CD4-positive, alpha-beta T cell treated with Interleukin-4 for 4 hours (primary cell): ENCODE measurements around the gene KIF23.
"Not testable (repeated sequence)": the region's sequence is repeated elsewhere in the genome, so short reads cannot be mapped to it uniquely, and the experiment has no call there.

Experiments used
- DNase-seq: peaks from one replicate; pipeline ENCODE4 v3.0.0-alpha.2; 2020

KIF23 gene

DNA sequence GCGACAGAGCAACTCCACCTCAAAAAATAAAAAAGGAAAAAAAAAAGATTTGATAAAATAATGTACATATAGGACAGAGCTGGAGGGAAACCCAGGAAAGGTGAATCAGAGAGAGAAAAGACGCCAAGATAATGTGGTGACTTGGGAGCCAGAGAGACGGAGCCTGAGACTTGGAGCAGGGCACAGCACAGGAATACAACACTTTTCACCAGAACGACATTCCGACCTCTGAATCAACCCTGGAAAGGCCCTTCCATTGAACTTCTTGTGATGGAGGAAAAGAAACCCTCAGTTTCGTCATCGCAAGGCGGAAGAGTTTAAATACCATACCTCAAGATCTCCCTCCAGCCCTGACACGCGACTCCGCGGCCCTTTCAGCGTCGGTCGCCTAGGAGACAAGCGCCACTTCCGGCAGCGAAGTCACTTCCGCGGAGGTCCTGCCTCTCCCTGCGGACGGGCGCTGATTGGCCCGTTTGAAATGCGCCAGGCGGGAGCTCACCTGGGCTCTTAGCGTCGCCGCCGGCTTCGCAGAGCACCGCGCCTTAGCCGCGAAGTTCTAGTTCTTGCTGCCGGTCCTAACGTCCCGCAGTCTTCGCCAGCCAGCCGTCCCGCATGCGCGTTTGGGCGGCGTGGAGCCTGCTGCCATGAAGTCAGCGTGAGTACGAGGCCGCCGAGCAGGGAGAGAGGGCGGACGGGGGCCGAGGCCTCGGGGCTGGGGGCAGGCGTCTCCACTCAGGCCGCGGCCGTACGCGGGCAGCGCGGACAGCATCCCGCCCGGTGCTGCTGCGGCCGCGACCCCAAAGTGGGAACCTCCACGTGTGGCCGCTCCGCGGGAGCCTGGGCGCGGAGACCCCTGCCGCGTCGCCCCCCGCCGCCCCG, at the start of gene KIF23:
Gene KIF23, plus strand, starts transcription at position 528 of the 879 bp plus-strand sequence. Its CDS starts 117 bp downstream, at position 645.
- DNase-seq = peak; percentile 92

DNA sequence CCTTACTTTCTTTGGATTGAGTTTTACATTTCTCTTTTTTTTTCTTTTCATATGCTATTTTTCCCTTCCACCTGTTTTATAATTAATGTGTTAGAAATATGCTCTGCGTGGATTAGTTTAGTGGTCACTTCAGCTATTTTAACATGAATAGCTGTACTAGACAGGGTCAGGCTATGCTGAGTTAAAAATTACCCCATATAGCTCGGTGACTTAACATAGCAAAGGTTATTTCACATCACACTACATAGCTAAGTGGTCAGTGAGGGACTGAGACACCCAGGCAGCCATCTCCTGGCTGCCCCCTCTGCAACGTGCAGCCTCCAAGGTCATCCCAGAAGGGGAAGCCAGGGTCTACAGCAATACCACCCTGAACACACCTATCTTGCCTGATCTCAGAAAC, 46.9 kb upstream of the KIF23 start:
- no peak for DNase-seq

GRCh38 chr15:69369631-69370030, 44.5 kb upstream of the KIF23 start:
- DNase-seq = no peak

DNA sequence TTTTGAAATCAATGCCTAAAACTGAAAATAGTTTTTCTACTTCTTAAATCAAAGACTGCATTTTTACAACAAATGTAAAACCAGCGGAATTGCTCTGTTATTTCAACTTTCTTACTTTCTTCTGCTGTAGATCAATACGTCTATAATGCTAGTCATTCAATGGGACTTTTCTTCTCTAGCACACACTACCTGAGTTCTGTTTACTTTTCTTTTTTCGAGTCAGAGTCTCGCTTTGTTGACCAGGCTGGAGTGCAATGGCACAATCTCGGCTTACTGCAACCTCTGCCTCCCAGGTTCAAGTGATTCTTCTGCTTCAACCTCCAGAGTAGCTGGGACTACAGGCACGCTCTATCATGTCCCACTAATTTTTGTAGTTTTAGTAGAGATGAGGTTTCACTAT, 40.7 kb upstream of the KIF23 start:
- DNase-seq = no peak

GRCh38 chr15:69375151-69375790, 38.9 kb upstream of the KIF23 start:
- DNase-seq = no peak

GRCh38 chr15:69377216-69377970, 36.8 kb upstream of the KIF23 start:
- DNase-seq = no peak

- DNase-seq = no peak
Observed at GRCh38 chr15:69380100-69380725, 33.9 kb upstream of the KIF23 start.

- no peak for DNase-seq
Observed at GRCh38 chr15:69380726-69381105, 33.4 kb upstream of the KIF23 start.

DNA sequence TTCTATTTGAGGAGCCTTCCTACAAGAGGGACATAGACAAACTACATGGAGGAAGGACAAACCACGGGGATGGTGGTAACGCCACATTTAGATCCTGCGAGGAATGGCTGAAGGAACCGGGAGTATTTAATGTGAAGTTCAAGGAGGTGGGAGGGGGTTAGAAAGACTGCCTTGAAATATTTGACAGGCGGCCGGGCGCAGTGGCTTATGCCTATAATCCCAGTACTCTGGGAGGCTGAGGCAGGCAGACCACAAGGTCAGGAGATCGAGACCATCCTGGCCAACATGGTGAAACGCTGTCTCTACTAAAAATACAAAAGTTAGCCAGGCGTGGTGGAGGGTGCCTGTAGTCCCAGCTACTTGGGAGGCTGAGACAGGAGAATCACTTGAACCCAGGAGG, 32.0 kb upstream of the KIF23 start:
- not testable (repeated sequence) for DNase-seq

DNA sequence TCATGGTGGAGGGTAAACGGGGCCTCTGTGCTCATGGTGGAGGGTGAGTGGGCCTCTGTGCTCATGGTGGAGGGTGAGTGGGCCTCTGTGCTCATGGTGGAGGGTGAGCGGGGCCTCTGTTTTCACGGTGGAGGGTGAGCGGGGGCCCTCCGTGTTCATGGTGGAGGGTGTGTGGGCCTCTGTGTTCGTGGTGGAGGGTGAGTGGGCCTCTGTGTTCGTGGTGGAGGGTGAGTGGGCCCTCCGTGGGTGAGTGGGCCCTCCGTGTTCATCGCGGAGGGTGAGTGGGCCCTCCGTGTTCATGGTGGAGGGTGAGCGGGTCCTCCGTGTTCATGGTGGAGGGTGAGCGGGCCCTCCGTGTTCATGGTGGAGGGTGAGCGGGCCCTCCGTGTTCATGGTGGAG, 30.1 kb upstream of the KIF23 start:
- not testable (repeated sequence) for DNase-seq

DNA sequence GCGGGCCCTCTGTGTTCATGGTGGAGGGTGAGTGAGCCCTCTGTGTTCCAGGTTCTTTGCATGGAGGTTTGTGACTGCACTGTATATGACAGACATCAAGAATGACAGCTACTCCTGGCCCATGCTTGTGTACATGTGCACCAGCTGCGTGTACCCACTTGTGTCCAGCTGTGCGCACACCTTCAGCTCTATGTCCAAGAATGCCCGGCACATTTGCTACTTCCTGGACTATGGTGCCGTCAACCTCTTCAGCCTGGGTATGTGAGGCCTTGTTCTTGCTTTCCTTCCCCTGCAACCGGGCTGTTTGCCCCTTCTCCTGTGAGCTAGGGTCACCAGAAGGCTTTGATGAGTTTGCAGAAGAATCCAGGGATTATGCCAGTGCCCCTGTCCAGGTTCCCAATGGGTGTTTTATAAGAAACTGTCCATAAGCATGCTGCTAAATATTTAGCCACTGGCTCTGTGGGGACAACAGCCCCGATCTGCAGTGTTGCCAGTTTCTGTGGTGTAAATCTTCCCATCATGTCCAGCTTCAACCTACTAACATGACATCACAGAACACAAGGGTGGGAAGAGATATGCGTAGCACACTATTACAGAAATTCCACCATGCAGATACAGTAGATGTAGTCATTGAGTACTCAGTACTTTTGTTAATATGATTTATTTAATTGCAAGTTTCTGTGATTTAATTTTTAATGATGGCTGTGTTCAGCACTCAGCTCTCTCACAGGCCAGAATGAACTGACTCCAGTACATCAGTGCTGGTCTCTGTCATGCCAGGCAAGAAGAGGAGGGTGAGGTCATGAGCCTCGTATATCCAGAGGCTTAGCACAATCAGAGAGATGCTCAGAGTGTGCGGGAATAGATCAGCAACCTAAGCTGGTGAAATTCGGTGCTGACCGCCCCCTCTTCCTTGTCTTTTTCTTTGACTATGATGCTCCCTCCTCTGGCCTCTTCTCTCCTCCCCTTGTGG, 29.2 kb upstream of the KIF23 start:
- DNase-seq = no peak

GRCh38 chr15:69385831-69386230, 28.3 kb upstream of the KIF23 start:
- no peak for DNase-seq

DNA sequence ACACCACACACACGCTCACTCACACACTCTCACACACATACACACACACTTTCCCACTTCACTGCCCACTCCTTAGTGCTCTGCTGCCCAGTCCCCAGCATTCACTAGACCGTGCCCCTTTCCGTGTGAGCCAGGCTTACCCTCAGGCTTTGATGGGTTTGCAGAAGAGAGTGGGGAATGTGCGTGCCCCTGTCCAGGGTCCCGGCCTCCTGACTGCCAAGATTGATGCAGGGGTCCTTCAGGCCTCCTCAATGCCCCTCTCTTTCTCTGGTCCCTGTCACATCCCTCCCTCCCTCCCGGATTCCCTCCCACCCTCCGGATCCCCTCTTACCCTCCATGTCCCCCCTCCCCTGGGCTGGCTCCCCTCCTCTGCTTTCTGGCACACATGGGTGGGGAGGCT, 27.9 kb upstream of the KIF23 start:
- no peak for DNase-seq

DNA sequence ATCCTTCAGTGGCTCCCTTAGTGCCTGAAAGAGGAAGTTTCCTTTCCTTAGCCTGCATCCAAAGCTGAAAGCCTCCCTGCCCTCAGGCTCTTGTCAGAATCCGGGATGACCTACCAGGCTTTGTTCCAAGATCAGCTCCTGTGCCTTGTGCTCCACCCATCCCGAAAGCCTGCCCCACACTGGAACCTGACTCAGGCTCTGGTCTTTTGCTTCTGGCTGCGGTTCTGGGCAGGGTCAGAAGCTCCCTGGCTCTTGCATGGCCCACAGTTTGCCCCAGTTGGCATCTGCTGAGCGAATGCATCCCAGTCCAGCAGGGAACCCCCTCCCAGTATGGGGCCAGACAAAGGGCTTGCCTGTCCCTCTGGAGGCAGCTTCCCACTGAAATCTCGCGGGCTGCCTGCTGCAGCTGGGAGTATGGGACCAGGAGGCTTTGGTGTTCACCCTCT, 25.9 kb upstream of the KIF23 start:
- no peak for DNase-seq

- no peak for DNase-seq
Observed at GRCh38 chr15:69389426-69389825, 24.7 kb upstream of the KIF23 start.

DNA sequence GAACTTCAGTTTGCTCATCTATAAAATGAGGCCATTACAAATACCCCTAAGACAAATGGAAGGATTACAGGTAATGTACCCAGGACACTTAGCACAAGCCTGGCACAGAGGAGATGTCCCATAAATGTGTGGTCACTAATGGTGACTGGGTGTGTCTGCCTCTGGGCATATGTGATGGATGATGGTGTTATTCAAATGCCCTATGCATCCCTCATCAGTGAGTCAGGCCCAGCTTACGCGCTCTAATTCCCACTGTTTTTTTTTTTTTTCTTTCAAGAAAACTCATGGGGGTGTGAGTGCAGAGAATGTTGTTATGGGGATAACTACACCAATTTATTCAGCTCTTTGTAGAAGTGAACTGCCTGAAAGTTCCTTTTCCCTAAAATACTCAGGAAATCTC, 23.6 kb upstream of the KIF23 start:
- DNase-seq = no peak

- DNase-seq = no peak
Observed at GRCh38 chr15:69391046-69391757, 22.9 kb upstream of the KIF23 start.

- DNase-seq = no peak
Observed at GRCh38 chr15:69392352-69392751, 21.8 kb upstream of the KIF23 start.

DNA sequence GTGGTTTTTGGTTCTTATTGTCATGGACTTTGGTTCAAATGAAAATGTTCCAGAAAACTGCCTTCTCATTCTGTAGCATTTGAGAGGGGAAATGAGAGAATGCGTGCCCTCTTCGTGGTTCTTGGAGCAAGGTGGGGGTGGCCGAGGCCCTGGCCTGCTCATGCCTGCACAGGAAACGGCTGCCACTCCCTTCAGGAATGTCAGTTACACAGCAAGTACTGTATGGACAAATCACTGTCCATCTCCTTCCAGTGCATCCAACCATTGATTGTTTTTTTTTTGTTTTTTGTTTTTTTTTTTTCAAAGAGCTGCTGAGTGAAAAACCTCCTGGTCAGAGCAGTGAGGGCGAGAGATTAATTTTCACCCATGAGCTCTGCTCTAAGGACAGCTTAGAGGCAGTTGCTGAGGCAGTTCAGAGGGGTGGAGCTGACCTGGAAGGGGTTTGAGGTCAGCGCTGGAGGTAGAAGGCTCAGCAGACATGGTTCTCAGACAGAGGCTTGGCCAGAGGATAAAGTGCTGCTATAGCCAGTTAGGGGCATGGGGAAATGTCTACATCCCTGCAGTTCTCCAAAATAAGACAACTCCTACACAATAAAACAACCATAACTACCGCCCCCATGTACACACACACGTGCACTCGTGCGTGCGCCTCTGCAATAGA, 20.2 kb upstream of the KIF23 start:
- DNase-seq = no peak

DNA sequence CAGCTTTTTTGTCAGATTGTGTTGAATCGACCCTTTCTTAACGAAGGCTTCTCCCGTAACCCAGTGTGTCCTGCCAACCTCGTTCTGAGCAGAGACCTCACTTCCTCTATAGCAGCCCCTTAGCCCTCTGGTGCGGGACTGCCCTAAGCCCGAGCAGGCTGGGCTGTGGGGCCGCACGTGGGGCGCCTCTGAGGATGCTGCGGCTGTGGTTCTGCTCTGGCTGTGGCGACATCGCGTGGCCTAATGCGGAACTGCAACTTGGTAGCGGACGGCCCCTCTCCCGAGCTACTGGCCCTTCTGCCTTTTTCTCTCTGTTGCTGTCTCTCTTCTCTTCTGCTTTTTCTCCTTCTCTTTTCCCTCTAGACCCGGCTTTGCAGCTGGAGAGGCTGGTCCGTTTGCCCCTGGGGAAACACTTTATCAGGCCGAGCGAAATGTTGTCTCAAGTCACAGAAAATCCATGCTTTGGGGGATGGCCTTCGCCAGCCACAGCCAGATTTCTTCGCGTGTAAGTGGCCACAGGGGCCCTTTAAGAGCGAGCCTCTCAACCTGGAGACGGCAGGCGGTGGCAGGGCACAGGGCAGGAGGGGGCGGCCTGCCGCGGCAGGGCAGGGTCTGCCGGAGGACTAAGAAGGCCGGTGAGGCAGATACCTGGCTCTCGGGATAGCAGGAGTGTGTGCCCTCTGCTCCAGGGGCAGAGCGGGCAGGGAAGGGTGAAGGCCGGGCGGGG, 19.4 kb upstream of the KIF23 start:
- DNase-seq = peak; percentile 69
